ENCODE measurements around the gene MICAL3.
"Not testable (repeated sequence)": the region's sequence is repeated elsewhere in the genome, so short reads cannot be mapped to it uniquely, and the experiment has no call there.

The MICAL3 gene

DNA sequence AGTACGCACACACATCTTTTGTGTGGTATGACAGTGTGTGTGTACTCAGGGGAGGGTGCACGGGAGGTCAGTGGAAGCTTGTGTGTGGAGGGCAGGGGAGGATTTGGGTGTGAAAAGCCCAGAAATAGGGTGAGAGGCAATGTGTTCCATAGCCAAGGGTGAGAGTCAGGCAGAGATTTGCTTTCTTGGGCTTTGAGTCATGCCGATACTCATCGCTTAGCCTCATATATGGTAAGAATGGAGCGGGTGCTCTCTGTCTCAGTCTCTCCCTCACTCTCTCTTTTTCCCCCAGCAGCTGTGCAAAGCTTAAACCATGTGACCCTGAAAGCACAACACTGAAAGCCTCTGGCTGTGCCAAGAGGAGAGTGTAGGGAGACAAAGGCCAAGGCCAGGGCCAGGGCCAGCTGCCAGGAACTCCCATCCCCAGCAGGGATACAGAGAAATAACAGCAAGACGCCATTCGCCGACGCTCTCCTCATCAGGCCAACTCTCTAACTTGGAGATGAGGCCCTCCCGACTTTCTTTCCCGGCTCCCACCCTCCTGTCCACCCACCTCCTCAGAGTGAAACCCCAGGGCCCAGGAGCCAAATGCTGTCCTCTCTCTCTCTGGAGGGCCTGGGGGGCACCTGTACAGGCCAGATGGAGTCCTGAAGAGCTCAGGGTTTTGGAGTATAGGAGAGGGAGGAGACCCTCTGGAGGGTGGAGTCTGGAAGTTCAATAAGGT lies 20.3 kb upstream of the MICAL3 start:
- no peak for DNase-seq (ENCODE audit: low spot score)
- in situ Hi-C loops (cut with MboI; ENCODE audit: low pct_unique_long_range_greater_than_20kb, low sequenced_read_pairs, unreplicated experiment): no loop called here
- TF ChIP-seq, protein P1, sequence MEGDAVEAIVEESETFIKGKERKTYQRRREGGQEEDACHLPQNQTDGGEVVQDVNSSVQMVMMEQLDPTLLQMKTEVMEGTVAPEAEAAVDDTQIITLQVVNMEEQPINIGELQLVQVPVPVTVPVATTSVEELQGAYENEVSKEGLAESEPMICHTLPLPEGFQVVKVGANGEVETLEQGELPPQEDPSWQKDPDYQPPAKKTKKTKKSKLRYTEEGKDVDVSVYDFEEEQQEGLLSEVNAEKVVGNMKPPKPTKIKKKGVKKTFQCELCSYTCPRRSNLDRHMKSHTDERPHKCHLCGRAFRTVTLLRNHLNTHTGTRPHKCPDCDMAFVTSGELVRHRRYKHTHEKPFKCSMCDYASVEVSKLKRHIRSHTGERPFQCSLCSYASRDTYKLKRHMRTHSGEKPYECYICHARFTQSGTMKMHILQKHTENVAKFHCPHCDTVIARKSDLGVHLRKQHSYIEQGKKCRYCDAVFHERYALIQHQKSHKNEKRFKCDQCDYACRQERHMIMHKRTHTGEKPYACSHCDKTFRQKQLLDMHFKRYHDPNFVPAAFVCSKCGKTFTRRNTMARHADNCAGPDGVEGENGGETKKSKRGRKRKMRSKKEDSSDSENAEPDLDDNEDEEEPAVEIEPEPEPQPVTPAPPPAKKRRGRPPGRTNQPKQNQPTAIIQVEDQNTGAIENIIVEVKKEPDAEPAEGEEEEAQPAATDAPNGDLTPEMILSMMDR (IDR thresholded peaks at IDR 0.05; ENCODE audit: extremely low read depth, insufficient read depth, missing control alignments): no peak

DNA sequence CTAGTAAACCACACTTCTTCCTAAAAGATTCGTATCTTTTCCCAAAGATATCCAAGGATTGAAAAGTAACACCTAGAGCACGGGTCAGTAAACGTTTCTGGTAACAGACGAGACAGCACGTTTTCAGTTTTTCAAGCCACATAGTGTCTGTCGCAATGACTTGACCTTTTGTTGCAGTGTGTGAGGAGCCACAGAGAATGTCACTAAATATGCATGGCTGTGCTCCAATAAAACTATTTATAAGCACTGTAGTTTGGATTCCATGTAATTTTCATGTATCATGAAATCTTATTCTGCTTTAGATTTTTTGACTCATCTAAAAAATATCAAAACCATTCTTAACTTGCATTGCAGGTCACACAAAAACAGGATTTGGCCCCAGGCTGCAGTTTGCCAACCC lies 18.3 kb upstream of the MICAL3 start:
- in situ Hi-C loops (cut with MboI; ENCODE audit: low pct_unique_long_range_greater_than_20kb, low sequenced_read_pairs, unreplicated experiment): no loop called here
- no peak for DNase-seq (ENCODE audit: low spot score)
- TF ChIP-seq, protein P1 (IDR thresholded peaks at IDR 0.05; ENCODE audit: extremely low read depth, insufficient read depth, missing control alignments): no peak

DNA sequence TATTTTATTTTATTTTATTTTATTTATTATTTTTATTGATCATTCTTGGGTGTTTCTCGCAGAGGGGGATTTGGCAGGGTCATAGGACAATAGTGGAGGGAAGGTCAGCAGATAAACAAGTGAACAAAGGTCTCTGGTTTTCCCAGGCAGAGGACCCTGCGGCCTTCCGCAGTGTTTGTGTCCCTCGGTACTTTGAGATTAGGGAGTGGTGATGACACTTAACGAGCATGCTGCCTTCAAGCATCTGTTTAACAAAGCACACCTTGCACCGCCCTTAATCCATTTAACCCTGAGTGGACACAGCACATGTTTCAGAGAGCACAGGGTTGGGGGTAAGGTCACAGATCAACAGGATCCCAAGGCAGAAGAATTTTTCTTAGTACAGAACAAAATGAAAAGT lies 16.5 kb upstream of the MICAL3 start:
- in situ Hi-C loops (cut with MboI; ENCODE audit: low pct_unique_long_range_greater_than_20kb, low sequenced_read_pairs, unreplicated experiment); DNase-seq (ENCODE audit: low spot score): not testable (repeated sequence)

DNA sequence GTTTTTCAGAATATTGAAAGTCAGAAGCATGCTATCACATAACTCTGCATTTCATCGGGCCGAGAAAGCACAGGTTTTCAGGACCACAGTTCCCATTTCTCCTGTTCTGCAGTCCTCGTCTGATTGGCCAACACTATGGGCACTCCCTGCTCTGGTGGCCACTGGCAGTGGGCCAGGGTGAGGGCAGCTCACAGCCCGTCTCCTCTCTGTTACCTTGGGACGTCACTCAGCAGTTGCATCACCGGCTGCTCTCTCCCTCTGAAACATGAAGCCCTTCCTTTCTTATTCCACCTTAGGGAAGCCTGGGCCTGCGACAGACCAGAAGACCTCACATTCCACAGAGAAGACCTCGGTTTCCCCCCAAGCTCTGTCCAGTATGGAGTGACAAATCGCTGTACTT lies 11.4 kb upstream of the MICAL3 start:
- in situ Hi-C loops (cut with MboI; ENCODE audit: low pct_unique_long_range_greater_than_20kb, low sequenced_read_pairs, unreplicated experiment): no loop called here
- TF ChIP-seq, protein P1 (IDR thresholded peaks at IDR 0.05; ENCODE audit: extremely low read depth, insufficient read depth, missing control alignments): no peak
- no peak for DNase-seq (ENCODE audit: low spot score)

DNA sequence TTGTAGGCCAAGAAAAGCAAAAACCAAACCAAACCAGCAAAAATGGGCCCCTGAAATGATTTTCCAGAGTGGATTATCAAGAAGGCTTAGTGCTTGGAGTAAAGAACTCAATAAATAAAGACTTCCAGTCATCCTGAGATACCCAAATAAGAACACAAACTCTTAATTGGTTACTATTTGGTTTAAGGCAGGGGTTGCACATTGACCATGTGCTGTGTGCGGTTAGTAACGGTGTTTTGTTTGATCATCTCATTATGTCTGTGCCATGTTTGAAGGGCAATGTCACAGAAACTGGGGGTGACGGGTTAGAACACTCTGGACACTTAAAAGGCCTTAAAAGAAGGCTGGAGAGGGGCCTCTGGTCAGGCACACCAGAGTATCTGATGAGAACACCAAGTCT lies 9.7 kb upstream of the MICAL3 start:
- TF ChIP-seq, protein P1 (IDR thresholded peaks at IDR 0.05; ENCODE audit: extremely low read depth, insufficient read depth, missing control alignments): no peak
- in situ Hi-C loops (cut with MboI; ENCODE audit: low pct_unique_long_range_greater_than_20kb, low sequenced_read_pairs, unreplicated experiment): no loop called here
- no peak for DNase-seq (ENCODE audit: low spot score)

DNA sequence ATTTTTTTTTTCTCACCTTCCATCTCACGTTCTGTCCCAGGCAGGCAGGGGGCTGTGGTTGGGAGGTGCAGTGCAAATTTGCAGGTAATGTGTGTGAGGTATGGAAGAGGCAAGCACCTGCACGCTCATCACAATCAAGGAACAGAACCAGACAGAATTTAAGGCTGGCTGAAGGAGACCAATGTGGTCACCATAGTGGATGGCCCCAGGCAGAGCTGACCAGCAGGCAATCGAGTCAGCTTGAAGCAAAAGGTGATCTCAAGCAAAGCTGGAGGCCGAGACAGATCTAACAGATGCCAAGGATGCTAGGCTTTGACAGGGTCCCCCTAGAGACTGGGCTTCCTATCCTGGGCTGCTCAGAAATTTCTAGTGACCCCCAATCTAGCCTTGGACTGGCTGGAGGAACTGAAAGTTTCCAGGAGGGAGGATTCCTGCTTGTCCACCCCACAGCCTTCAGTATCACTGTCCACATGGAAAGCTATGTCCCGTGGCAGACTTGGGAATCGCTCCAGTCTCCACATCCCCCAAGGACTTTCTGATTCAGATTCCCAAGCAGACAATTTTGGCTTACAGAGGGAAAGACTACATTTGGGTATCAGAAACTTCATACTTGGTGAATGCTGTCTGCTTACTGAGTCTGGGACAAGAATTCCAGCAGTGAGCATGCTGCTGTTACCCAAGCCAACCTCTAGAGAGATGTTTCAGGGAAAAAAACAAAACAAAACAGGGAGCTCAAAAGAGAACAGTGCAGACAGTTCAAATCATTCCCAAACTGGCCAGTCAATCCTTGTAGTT lies 9.0 kb upstream of the MICAL3 start:
- TF ChIP-seq, protein P1 (IDR thresholded peaks at IDR 0.05; ENCODE audit: extremely low read depth, insufficient read depth, missing control alignments): no peak
- in situ Hi-C loops (cut with MboI; ENCODE audit: low pct_unique_long_range_greater_than_20kb, low sequenced_read_pairs, unreplicated experiment): no loop called here
- DNase-seq (ENCODE audit: low spot score): no peak

DNA sequence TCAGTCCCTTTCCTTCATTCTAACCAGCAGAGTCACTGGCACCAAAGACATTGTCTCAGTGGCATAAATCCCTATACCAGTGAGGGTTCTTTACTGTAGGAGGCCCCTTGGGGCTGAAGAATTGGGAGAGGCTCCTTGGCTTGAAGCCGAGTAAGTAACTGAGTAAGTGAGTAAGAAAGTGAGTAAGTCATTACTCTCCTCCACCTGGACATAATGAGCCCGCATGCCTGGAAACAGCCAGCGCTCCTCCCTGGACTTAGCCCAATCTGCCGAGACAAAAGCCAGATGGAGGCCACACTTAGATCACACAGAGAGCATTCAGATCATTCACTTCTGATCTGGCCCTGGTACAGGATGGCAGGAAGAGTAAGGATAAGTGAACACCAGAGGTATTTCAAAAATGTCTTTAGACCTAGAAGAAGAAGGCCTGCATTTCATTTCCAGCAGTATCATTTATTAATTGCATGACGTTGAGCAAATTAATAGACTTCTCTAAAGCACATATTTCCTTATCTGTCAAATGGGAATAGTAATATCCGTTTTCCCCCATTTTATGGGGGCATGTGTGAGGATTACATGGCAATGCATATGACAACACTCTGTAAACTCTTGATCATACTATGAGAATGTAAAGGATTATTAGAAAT lies 8.2 kb upstream of the MICAL3 start:
- in situ Hi-C loops (cut with MboI; ENCODE audit: low pct_unique_long_range_greater_than_20kb, low sequenced_read_pairs, unreplicated experiment): no loop called here
- DNase-seq (ENCODE audit: low spot score): no peak
- TF ChIP-seq, protein P1 (IDR thresholded peaks at IDR 0.05; ENCODE audit: extremely low read depth, insufficient read depth, missing control alignments): no peak

All from GM13977 (cell line).